ENCODE results near the gene SCN3A.

SCN3A gene

DNA sequence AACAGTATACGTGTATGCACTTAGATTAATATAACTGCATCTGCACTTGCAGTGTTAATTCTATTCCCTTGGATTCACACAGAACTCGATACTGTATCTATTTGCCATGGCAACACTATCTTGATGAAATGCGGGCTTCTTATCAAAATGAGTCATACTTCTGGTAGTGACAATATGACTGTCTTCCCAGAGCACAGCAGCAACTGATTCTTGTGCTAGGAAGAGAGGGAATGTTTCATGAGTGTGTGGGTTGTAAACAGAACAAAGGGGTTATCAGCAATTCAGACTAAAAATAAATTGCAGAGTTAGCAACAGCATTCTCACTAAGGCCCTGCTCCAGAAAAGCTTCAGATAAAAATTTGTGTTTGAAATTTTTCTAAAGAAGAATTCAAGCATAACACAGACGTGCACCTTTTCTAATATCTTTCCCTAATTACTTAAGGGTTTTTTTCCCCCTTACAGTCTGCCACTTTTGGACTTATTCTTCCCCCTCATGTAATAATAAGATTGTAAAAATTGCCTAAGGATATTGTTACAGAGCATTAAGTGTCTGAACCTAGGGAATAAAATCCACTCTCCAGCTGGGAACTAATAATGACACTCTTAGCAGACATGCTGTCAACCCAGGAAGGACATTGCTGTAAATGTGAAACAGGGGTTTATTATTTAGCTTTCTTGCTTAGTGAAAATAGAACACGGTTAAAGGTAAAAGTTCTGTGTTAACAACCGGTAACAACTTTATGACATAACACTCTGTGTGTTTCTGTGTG, 148.6 kb downstream of the SCN3A start:
- no peak for DNase-seq (ENCODE audit: low read depth)

DNA sequence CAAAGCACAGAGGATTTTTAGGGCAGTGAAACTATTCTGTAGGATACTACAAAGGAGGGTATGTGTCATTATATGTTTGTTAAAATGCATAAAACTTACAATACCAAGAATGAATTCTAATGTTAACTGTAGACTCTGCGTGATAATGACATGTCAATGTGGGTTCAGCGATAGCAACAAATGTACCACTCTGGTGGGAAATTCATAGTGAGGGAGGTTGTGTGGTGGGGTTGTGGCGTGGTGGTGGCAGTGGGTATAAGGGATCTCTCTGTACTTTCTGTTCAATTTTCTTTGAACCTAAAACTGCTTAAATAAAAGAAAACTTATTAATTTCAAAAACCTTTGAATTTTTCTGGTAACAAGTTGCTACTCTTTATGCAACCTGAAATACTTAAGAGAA, 149.2 kb downstream of the SCN3A start:
- no peak for DNase-seq (ENCODE audit: low read depth)

DNA sequence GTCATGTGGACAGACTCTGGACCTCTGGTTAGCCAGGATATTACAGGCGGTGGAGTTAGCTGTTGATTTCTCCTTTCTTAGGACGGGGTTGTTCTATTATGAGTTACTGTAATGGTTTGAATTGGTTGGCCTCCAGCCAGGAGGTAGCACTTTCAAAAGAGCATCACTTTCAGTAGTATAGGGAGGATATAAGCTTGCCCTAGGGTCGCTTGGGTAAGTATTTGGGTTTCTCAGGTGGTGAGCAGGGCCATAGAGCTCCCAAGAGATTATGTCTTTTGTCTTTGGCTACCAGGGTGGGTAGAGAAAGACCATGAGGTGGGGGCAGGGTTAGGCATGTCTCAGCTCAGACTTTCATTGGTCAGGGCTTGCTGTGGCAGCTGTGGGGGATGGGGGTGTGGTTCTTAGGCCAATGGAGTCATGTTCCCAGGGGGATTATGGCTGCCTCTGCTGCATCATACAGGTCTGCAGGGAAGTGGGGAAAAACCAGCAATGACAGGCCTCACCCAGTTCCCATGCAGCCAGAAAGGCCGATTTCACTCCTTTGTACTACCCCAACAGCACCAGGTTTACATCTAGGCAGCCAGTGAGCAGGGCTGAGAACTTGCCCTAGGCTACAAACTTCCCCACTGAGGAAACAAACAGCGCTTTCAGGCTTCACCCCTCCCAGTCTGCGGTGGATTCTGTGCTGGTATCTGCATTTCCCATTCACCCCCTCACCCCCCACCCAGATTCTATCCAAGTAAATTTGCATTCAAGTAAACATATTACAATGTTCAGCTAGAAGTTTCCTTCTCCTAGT, 159.1 kb downstream of the SCN3A start:
- no peak for DNase-seq (ENCODE audit: low read depth)

All from activated T-helper 9 cell treated with anti-CD3 and anti-CD28 coated beads, Interleukin-2, amount 50 U/mL, for 16 hours (primary cell).